SU-DHL-6 (cell line): ENCODE data around the gene TASOR2.

ENCODE experiments used
- H2AFZ ChIP-seq: fragments of 200-600 bp; sonication (generic); 2 replicates; pipeline ENCODE4 v1.6.1; 2014; ENCODE audit warnings: low read depth, mild to moderate bottlenecking, moderate library complexity, mixed read lengths, antibody characterized with exemption, low read length; ENCODE audit not compliant: severe bottlenecking
- H3F3A ChIP-seq: fragments of 200-600 bp; shearing (Covaris generic); 2 replicates; pipeline ENCODE4 v1.6.0; 2016; ENCODE audit warnings: antibody characterized with exemption, mild to moderate bottlenecking; ENCODE audit not compliant: insufficient read depth
- H3K27ac ChIP-seq: fragments of 200-600 bp; sonication (generic); 2 replicates; pipeline ENCODE4 v1.5.1; 2016; ENCODE audit warnings: low read depth, mild to moderate bottlenecking, low read length, moderate library complexity, mixed read lengths
- H3K27me3 ChIP-seq: fragments of 200-600 bp; sonication (generic), shearing (Covaris generic); 2 replicates; pipeline ENCODE4 v1.6.0; 2014; ENCODE audit warnings: mild to moderate bottlenecking, low read length
- H3K36me3 ChIP-seq: fragments of 200-600 bp; sonication (generic); 2 replicates; pipeline ENCODE4 v1.6.1; 2014; ENCODE audit warnings: mild to moderate bottlenecking, low read length, mixed read lengths
- H3K4me2 ChIP-seq: fragments of 300-600, 200-600 bp; shearing (Covaris generic), sonication (generic); 2 replicates; pipeline ENCODE4 v1.6.0; 2014; ENCODE audit warnings: low read length, low read depth, mild to moderate bottlenecking; ENCODE audit not compliant: poor library complexity, severe bottlenecking
- H3K4me3 ChIP-seq: fragments of 200-600 bp; sonication (generic); 2 replicates; pipeline ENCODE4 v1.5.1; 2014; ENCODE audit warnings: antibody characterized with exemption, low read length, mild to moderate bottlenecking, mixed read lengths; ENCODE audit not compliant: insufficient read depth, poor library complexity, severe bottlenecking
- H3K79me2 ChIP-seq: fragments of 200-600 bp; sonication (generic); 2 replicates; pipeline ENCODE4 v1.6.1; 2014; ENCODE audit warnings: mild to moderate bottlenecking, low read length, moderate library complexity; ENCODE audit not compliant: insufficient read depth
- H3K9ac ChIP-seq: fragments of 200-600 bp; sonication (generic); 2 replicates; pipeline ENCODE4 v1.7.0; 2014; ENCODE audit warnings: mild to moderate bottlenecking, low read length
- H3K9me2 ChIP-seq: fragments of 200-600 bp; sonication (generic); replicated peaks from 2 replicates; pipeline ENCODE4 v1.6.1; 2014; ENCODE audit warnings: low read length; ENCODE audit not compliant: insufficient read depth
- H3K9me3 ChIP-seq: fragments of 200-600 bp; sonication (generic); 2 replicates; pipeline ENCODE4 v1.6.1; 2014; ENCODE audit warnings: low read length, mixed read lengths; ENCODE audit not compliant: insufficient read depth
- H4K20me1 ChIP-seq: fragments of 200-600 bp; sonication (generic); 2 replicates; pipeline ENCODE4 v1.6.1; 2014; ENCODE audit warnings: low read depth, mild to moderate bottlenecking, antibody characterized with exemption, low read length, moderate library complexity, mixed read lengths
- CTCF ChIP-seq: fragments of 200-600 bp; sonication (generic); IDR thresholded peaks from one replicate; pipeline ENCODE4 v1.5.1; 2017; ENCODE audit warnings: antibody characterized with exemption, mild to moderate bottlenecking, low read length, moderate library complexity; ENCODE audit not compliant: insufficient read depth, poor library complexity, severe bottlenecking
- EZH2phosphoT487 ChIP-seq: fragments of 200-600 bp; sonication (generic), shearing (Covaris generic); conservative IDR thresholded peaks from 2 replicates; pipeline ENCODE4 v1.6.1; 2018; ENCODE audit warnings: mild to moderate bottlenecking, antibody characterized with exemption, low read length, moderate library complexity, mixed read lengths

TASOR2 gene

GRCh38 chr10:5698062-5698461 lies 13.4 kb downstream of the TASOR2 start:
- Histone ChIP-seq H4K20me1 (peaks cover 69% of the 10 kb centered on the region), H3K27me3 (no peaks in the 10 kb centered on the region), H3K9me3 (no peaks in the 10 kb centered on the region), H3F3A (peaks cover 74% of the 10 kb centered on the region), H2AFZ (no peak overlapping the region), H3K4me2 (peak overlapping the region; percentile 95), H3K27ac (peak overlapping the region; percentile 98), H3K9ac (peak overlapping the region; percentile 12; the same call in 1 of the 2 replicates), H3K9me2 (no peaks in the 10 kb centered on the region), H3K4me3 (peak overlapping the region; percentile 11), H3K79me2 (peaks cover 100% of the 10 kb centered on the region), H3K36me3 (peaks cover 16% of the 10 kb centered on the region)
- TF ChIP-seq CTCF (no peak), EZH2phosphoT487 (no peak)

GRCh38 chr10:5708356-5708755 lies 23.7 kb downstream of the TASOR2 start:
- H3K4me3 ChIP-seq = no peak overlapping the region
- peaks cover 100% of the 10 kb centered on the region for H3K79me2 ChIP-seq
- TF ChIP-seq CTCF (no peak), EZH2phosphoT487 (no peak)
- peak overlapping the region; percentile 90 for H3K4me2 ChIP-seq
- no peak overlapping the region for H3K9ac ChIP-seq
- no peaks in the 10 kb centered on the region for H3K9me2 ChIP-seq
- H3K9me3 ChIP-seq = no peaks in the 10 kb centered on the region
- no peak overlapping the region for H2AFZ ChIP-seq
- H3K27me3 ChIP-seq = no peaks in the 10 kb centered on the region
- peaks cover 16% of the 10 kb centered on the region; the same call in 1 of the 2 replicates for H3K36me3 ChIP-seq
- peaks cover 72% of the 10 kb centered on the region for H3F3A ChIP-seq
- peak overlapping the region; percentile 53 for H3K27ac ChIP-seq
- H4K20me1 ChIP-seq = peaks cover 64% of the 10 kb centered on the region

- peaks cover 78% of the 10 kb centered on the region for H3F3A ChIP-seq
- no peak overlapping the region for H2AFZ ChIP-seq
- no peaks in the 10 kb centered on the region for H3K9me3 ChIP-seq
- no peaks in the 10 kb centered on the region for H3K27me3 ChIP-seq
- peak overlapping the region; percentile 90 for H3K4me2 ChIP-seq
- H3K79me2 ChIP-seq = peaks cover 100% of the 10 kb centered on the region
- peaks cover 16% of the 10 kb centered on the region; the same call in 1 of the 2 replicates for H3K36me3 ChIP-seq
- H3K9me2 ChIP-seq = no peaks in the 10 kb centered on the region
- H3K4me3 ChIP-seq = peak overlapping the region; percentile 2
- H4K20me1 ChIP-seq = peaks cover 56% of the 10 kb centered on the region
- no peak for TF ChIP-seq EZH2phosphoT487
- TF ChIP-seq CTCF = no peak
- peak overlapping the region; percentile 11 for H3K9ac ChIP-seq
- peak overlapping the region; percentile 80 for H3K27ac ChIP-seq
Measured at GRCh38 chr10:5709865-5710264, 25.2 kb downstream of the TASOR2 start.
